Ramos (cell line): Measurements from ENCODE around the gene RHBDL1.

Source experiments
- in situ Hi-C: fragments of 300-500 bp; cut with MboI; formaldehyde crosslinking; loops from one replicate; pipeline ENCODE4 v1.14.3; 2022; ENCODE audit warnings: low sequenced_read_pairs; ENCODE audit not compliant: unreplicated experiment

The RHBDL1 gene

GRCh38 chr16:703406-703805, 27.9 kb downstream of the RHBDL1 start:
- in situ Hi-C loops = loop anchor here (25.0 kb wide), 1 partner anchor 359 kb away; the partner anchor contains the start of gene SSTR5

DNA sequence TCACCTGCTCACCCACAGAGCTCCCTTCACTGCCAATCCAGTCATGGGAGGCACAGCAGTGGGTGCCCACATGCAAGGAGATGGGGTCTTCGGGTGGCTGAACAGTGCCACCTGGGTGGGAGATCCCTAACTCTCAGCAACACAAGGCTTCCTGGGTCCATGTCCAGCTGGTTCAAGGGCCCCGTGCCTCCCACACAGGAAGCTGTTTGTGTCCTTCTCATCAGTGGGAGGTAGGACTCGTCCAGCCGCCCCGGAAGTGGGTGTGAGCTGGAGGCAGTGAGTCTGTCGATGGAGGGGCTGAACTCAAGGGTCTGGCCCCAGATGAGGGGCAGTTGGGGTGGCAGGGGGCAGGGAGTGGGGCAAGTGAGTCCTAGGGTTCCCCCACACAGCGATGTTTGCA, 28.6 kb downstream of the RHBDL1 start:
- in situ Hi-C loops = loop anchor here (25.0 kb wide), 1 partner anchor 358 kb away; the partner anchor contains the start of gene SSTR5

DNA sequence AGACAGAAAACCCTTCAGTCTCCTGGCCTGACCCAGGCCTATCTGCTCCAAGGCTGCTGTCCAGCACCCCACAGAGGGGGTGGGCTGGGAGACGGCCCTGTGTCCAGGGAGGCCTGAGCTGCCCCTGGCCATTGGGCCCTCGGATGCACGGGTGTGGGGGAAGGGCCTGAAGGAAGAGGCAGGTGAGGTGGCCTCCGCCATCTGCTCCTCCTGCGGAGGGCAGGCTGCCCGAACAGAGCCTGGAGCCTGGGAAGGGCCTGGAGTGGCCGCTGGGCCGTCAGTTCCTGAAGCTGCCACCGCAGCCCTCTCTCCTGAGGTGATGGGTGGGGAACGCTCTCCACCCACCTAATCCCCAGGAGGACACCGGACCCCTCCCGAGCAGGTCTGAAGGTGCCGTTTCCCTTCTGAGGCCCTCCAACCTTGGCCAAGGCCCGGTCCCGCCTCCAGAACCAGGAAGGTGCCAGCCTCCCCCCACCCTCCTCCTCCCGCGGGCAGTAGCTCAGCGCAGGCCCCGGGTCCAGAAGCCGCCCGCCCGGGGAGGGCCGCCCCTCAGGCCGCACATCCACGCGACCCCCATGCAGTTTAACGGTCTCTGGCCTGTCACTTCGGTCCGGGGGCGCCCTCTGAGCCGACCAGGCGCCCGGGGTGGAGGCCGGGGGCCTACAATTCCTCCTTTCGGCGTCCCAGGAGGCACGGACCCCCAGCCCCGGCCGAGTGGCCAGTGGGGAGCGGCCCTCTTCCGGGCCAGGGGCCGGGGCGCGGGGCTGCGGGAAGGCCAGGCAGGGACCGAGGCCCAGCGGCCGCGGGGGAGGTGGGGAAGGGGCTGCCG, 29.3 kb downstream of the RHBDL1 start:
- in situ Hi-C loops = loop anchor here (25.0 kb wide), 1 partner anchor 358 kb away; the partner anchor contains the start of gene SSTR5

GRCh38 chr16:705431-706188, 30.1 kb downstream of the RHBDL1 start, which contains the start of gene FBXL16:
TSS of gene FBXL16 (minus strand) at chr16:705801. CDS start at chr16:697405, 8,396 bp downstream.
- in situ Hi-C loops = loop anchor here (25.0 kb wide), 1 partner anchor 357 kb away; the partner anchor contains the start of gene SSTR5

- in situ Hi-C loops = loop anchor here (25.0 kb wide), 1 partner anchor 356 kb away; the partner anchor contains the start of gene SSTR5
These were observed 31.0 kb downstream of the RHBDL1 start for GRCh38 chr16:706189-707061.

GRCh38 chr16:707062-707538, 31.6 kb downstream of the RHBDL1 start:
- in situ Hi-C loops = loop anchor here (25.0 kb wide), 1 partner anchor 355 kb away; the partner anchor contains the start of gene SSTR5

- in situ Hi-C loops = loop anchor here (25.0 kb wide), 1 partner anchor 354 kb away; the partner anchor contains the start of gene SSTR5
These were observed 32.5 kb downstream of the RHBDL1 start for GRCh38 chr16:708019-708418.

- in situ Hi-C loops = loop anchor here (25.0 kb wide), 1 partner anchor 353 kb away; the partner anchor contains the start of gene SSTR5
These were observed 33.5 kb downstream of the RHBDL1 start for GRCh38 chr16:708959-709358.

DNA sequence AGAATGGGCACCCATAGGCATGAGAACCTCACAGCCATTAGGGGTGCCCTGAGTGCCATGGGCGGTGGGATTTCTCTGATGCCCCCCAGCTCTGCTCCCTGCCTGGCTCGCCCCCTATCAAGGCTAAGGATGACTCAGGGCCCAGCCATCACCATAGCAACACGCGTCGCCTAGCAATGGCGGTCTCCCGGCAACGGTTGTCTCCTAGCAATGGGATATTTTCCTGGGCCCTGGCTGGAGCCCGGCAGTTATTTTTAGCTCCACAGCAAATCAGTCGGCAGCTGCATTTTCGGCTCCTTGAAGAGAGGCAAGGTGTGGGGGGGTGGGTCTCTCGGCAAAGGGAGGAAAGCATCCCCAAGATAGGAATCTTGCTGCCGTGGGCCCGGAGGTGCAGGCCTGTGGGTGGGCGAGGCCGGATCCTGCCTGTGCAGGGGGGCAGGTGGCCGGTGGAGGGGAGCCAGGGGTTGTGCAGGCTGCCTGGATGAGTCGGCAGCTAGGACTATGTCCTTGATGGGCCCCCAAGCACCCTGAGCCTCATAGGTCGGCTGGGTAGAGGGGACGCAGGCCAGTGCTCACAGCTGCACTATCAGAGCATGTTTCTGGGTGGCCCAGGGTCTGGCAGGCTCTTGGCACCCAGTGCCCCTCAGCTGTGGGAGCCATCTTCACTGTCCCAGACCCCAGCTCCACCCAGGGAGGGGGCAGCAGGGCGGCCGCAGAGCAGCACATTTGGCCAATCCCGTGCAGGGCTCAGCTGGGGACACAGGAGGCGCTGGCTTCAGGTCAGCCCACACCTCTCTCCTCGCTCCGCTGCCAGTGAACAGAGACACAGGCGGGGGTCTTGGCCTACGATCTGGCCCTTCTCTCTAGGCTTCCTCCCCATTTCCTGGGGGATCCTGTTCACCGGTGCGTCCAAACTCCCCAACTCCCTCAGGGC, 34.4 kb downstream of the RHBDL1 start:
- in situ Hi-C loops = loop anchor here (5.0 to 25.0 kb wide), 2 partner anchors 77 to 352 kb away; partner anchors contain the start of genes CHTF18, RPUSD1 and SSTR5

DNA sequence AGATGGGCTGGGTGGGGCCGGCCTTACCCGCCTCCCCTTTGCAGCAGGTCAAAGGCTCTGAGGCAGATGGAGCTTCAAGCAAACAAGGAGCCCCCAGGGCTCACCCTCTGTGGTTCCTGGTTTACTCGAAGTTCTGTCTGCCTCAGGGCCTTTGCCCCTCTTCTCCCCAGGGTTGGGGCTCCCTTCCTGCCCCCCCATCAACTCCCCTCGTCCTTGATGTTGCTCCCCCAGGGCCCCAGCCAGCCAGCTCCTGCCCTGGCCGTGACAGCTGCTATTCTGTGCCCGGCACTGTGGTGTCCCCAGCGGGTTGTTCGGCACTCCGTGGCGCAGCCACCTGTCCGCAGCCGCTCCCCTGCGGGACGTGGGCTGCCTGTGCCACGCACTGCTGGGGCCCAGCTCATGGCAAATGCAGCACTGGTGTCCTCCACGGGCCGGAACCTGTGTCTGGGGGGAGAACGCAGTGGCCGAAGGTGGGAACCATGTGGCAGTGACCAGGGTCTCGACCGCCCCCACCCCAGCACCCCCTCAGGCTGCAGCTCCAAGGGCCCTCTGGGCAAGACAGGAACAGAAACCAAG, 35.1 kb downstream of the RHBDL1 start:
- in situ Hi-C loops = loop anchor here (5.0 to 25.0 kb wide), 2 partner anchors 77 to 352 kb away; partner anchors contain the start of genes CHTF18, RPUSD1 and SSTR5

GRCh38 chr16:711084-711483, 35.6 kb downstream of the RHBDL1 start:
- in situ Hi-C loops = loop anchor here (5.0 to 25.0 kb wide), 2 partner anchors 76 to 351 kb away; partner anchors contain the start of genes CHTF18, RPUSD1 and SSTR5

- in situ Hi-C loops = loop anchor here (5.0 to 25.0 kb wide), 2 partner anchors 76 to 351 kb away; partner anchors contain the start of genes CHTF18, RPUSD1 and SSTR5
These were observed 36.3 kb downstream of the RHBDL1 start for GRCh38 chr16:711548-712320.

- in situ Hi-C loops = loop anchor here (5.0 to 25.0 kb wide), 2 partner anchors 75 to 350 kb away; partner anchors contain the start of genes CHTF18, RPUSD1 and SSTR5
These were observed 37.3 kb downstream of the RHBDL1 start for GRCh38 chr16:712740-713250.

DNA sequence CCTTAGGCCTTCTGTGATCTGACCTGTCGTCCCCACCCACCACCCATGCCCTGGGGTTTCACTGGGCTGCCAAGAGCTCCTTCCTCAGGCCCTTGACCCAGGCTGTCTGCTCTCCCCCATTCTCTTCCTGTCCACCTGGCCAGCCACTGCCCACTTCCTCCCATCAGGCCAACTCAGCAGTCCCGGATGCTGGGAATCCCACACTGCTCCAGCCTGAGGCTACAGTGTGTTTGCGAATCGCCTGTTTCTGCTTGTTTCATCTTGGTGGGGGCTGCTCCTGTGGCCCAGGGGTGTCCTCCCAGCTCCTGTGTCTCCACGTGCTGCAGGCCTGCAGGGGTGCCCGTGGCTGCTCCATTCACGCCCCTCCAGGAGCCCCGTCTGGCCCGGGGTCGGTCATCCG, 38.6 kb downstream of the RHBDL1 start:
- in situ Hi-C loops = loop anchor here (5.0 to 25.0 kb wide), 2 partner anchors 73 to 348 kb away; partner anchors contain the start of genes CHTF18, RPUSD1 and SSTR5

- in situ Hi-C loops = loop anchor here (5.0 to 25.0 kb wide), 2 partner anchors 72 to 347 kb away; partner anchors contain the start of genes CHTF18, RPUSD1 and SSTR5
These were observed 39.3 kb downstream of the RHBDL1 start, which contains the start of gene METRN for GRCh38 chr16:714558-715476. TSS of gene METRN (plus strand) at chr16:715118. CDS start at chr16:715290, 172 bp downstream.
